Mucosa of stomach (tissue), 1 donor: ENCODE data around the gene STPG3.

Experiments used
- H3K27me3 ChIP-seq: one replicate; pipeline ENCODE4 v1.7.0; 2013; ENCODE audit warnings: mild to moderate bottlenecking, low read length; ENCODE audit not compliant: control insufficient read depth, insufficient read depth
- H3K36me3 ChIP-seq: one replicate; pipeline ENCODE4 v1.7.0; 2013; ENCODE audit warnings: low read length; ENCODE audit not compliant: control insufficient read depth, insufficient read depth
- H3K4me1 ChIP-seq: one replicate; pipeline ENCODE4 v1.7.0; 2013; ENCODE audit warnings: mild to moderate bottlenecking, low read length; ENCODE audit not compliant: control insufficient read depth, insufficient read depth
- H3K4me3 ChIP-seq: one replicate; pipeline ENCODE4 v1.7.0; 2013; ENCODE audit warnings: low read length
- H3K9ac ChIP-seq: one replicate; pipeline ENCODE4 v1.7.0; 2013; ENCODE audit warnings: mild to moderate bottlenecking, low read length, moderate library complexity
- H3K9me3 ChIP-seq: one replicate; pipeline ENCODE4 v1.7.0; 2013; ENCODE audit warnings: mild to moderate bottlenecking, low read length, moderate library complexity; ENCODE audit not compliant: control insufficient read depth
- donor health status: Pancreatic carcinoma.

The STPG3 gene

GRCh38 chr9:137295849-137296669, 45.0 kb downstream of the STPG3 start:
- Histone ChIP-seq H3K4me3 (no peak overlapping the region), H3K4me1 (peaks cover 73% of the 10 kb centered on the region), H3K9me3 (peaks cover 5% of the 10 kb centered on the region), H3K27me3 (peaks cover 41% of the 10 kb centered on the region), H3K36me3 (no peaks in the 10 kb centered on the region), H3K9ac (peak overlapping the region; percentile 15)

GRCh38 chr9:137296670-137297664, 45.9 kb downstream of the STPG3 start:
- H3K36me3 ChIP-seq: no peaks in the 10 kb centered on the region
- H3K4me3 ChIP-seq: no peak overlapping the region
- H3K9ac ChIP-seq: peak overlapping the region; percentile 17
- H3K27me3 ChIP-seq: peaks cover 41% of the 10 kb centered on the region
- H3K9me3 ChIP-seq: peaks cover 5% of the 10 kb centered on the region
- H3K4me1 ChIP-seq: peaks cover 73% of the 10 kb centered on the region

- Histone ChIP-seq H3K4me1 (peaks cover 75% of the 10 kb centered on the region), H3K36me3 (no peaks in the 10 kb centered on the region), H3K27me3 (peaks cover 44% of the 10 kb centered on the region), H3K4me3 (no peak overlapping the region), H3K9ac (peak overlapping the region; percentile 61), H3K9me3 (peaks cover 5% of the 10 kb centered on the region)
Measured at GRCh38 chr9:137297966-137298365, 46.9 kb downstream of the STPG3 start.

- H3K9me3 ChIP-seq: peaks cover 5% of the 10 kb centered on the region
- H3K36me3 ChIP-seq: no peaks in the 10 kb centered on the region
- peaks cover 49% of the 10 kb centered on the region for H3K27me3 ChIP-seq
- H3K9ac ChIP-seq: peak overlapping the region; percentile 61
- H3K4me1 ChIP-seq: peaks cover 72% of the 10 kb centered on the region
- peak overlapping the region; percentile 36 for H3K4me3 ChIP-seq
Measured at GRCh38 chr9:137298401-137299202, 47.5 kb downstream of the STPG3 start.

GRCh38 chr9:137299203-137299565, 48.1 kb downstream of the STPG3 start:
- peak overlapping the region; percentile 36 for H3K4me3 ChIP-seq
- peaks cover 5% of the 10 kb centered on the region for H3K9me3 ChIP-seq
- no peaks in the 10 kb centered on the region for H3K36me3 ChIP-seq
- peaks cover 68% of the 10 kb centered on the region for H3K4me1 ChIP-seq
- peaks cover 50% of the 10 kb centered on the region for H3K27me3 ChIP-seq
- peak overlapping the region; percentile 61 for H3K9ac ChIP-seq

GRCh38 chr9:137299938-137300337, 48.9 kb downstream of the STPG3 start:
- Histone ChIP-seq H3K9me3 (no peaks in the 10 kb centered on the region), H3K4me3 (no peak overlapping the region), H3K9ac (peak overlapping the region; percentile 59), H3K36me3 (no peaks in the 10 kb centered on the region), H3K27me3 (peaks cover 44% of the 10 kb centered on the region), H3K4me1 (peaks cover 66% of the 10 kb centered on the region)

GRCh38 chr9:137300567-137301080, 49.5 kb downstream of the STPG3 start:
- Histone ChIP-seq H3K9me3 (no peaks in the 10 kb centered on the region), H3K36me3 (no peaks in the 10 kb centered on the region), H3K27me3 (peaks cover 41% of the 10 kb centered on the region), H3K4me3 (no peak overlapping the region), H3K9ac (peak overlapping the region; percentile 59), H3K4me1 (peaks cover 70% of the 10 kb centered on the region)

GRCh38 chr9:137301081-137301947, 50.2 kb downstream of the STPG3 start:
- H3K36me3 ChIP-seq: no peaks in the 10 kb centered on the region
- no peak overlapping the region for H3K4me3 ChIP-seq
- H3K4me1 ChIP-seq: peaks cover 72% of the 10 kb centered on the region
- H3K9me3 ChIP-seq: no peaks in the 10 kb centered on the region
- H3K27me3 ChIP-seq: peaks cover 43% of the 10 kb centered on the region
- H3K9ac ChIP-seq: peak overlapping the region; percentile 59

- H3K4me3 ChIP-seq: no peak within 1 kb of the TSS
- H3K9ac ChIP-seq: peak within 1 kb of the TSS; percentile 59
- H3K9me3 ChIP-seq: no peaks in the 10 kb centered on the region
- no peaks in the 10 kb centered on the region for H3K36me3 ChIP-seq
- peaks cover 72% of the 10 kb centered on the region for H3K4me1 ChIP-seq
- peaks cover 44% of the 10 kb centered on the region for H3K27me3 ChIP-seq
Measured at GRCh38 chr9:137302118-137302448, 51.0 kb downstream of the STPG3 start, which contains the start of gene NRARP. NRARP (minus strand) TSS chr9:137302271; CDS start chr9:137301928, 343 bp downstream.

GRCh38 chr9:137302449-137303150, 51.5 kb downstream of the STPG3 start:
- Histone ChIP-seq H3K4me1 (peaks cover 72% of the 10 kb centered on the region), H3K36me3 (no peaks in the 10 kb centered on the region), H3K4me3 (no peak overlapping the region), H3K9me3 (no peaks in the 10 kb centered on the region), H3K27me3 (peaks cover 49% of the 10 kb centered on the region), H3K9ac (peak overlapping the region; percentile 53)
